ENCODE measurements around the gene MED16.

DNA sequence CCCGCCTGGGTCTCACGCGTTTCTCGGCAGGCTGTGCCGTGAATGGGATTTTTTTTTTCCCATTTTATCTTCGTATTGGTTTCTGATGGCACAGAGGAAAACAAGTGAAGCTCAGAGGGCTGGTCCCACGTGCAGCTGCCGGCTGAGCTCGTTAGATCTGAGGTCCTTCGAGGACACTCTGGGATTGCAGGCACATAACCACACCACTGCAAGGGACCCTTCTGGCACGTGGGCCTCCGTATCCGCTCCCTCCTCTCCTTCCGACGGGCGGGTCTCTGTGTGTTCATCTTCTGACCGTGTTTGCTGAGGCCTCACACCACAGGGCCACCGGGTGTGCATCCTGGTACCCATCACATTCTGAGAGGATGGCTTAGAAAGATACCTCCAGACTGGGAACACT is 16.9 kb downstream of the MED16 start:
- TF ChIP-seq, protein P1, sequence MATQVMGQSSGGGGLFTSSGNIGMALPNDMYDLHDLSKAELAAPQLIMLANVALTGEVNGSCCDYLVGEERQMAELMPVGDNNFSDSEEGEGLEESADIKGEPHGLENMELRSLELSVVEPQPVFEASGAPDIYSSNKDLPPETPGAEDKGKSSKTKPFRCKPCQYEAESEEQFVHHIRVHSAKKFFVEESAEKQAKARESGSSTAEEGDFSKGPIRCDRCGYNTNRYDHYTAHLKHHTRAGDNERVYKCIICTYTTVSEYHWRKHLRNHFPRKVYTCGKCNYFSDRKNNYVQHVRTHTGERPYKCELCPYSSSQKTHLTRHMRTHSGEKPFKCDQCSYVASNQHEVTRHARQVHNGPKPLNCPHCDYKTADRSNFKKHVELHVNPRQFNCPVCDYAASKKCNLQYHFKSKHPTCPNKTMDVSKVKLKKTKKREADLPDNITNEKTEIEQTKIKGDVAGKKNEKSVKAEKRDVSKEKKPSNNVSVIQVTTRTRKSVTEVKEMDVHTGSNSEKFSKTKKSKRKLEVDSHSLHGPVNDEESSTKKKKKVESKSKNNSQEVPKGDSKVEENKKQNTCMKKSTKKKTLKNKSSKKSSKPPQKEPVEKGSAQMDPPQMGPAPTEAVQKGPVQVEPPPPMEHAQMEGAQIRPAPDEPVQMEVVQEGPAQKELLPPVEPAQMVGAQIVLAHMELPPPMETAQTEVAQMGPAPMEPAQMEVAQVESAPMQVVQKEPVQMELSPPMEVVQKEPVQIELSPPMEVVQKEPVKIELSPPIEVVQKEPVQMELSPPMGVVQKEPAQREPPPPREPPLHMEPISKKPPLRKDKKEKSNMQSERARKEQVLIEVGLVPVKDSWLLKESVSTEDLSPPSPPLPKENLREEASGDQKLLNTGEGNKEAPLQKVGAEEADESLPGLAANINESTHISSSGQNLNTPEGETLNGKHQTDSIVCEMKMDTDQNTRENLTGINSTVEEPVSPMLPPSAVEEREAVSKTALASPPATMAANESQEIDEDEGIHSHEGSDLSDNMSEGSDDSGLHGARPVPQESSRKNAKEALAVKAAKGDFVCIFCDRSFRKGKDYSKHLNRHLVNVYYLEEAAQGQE (IDR thresholded peaks at IDR 0.05; ENCODE audit: low read depth, low read length): no peak
- TF ChIP-seq RAD21 (IDR thresholded peaks at IDR 0.05; ENCODE audit: insufficient read depth, low read depth, low read length): no peak
